AG04450 (cell line): ENCODE results near the gene SRRT. TPM values are rescaled to one million over a fixed set of nuclear protein-coding genes. Genes with fewer than 3 reads are reported as not detected.

Experiments used
- CTCF ChIA-PET: fragments of 300-600, 350-600 bp; formaldehyde crosslinking; extraction: SDS; loops from one replicate; lab custom pipeline; 2022; ENCODE audit warnings: antibody characterized with exemption, inconsistent platforms; lab: Charles Lee
- POLR2A ChIA-PET: fragments of 350-600 bp; formaldehyde crosslinking; extraction: SDS; loops from one replicate; lab custom pipeline; 2021; ENCODE audit warnings: antibody characterized with exemption, inconsistent platforms; lab: Yijun Ruan, JAX
- DNase-seq: peaks from one replicate; pipeline ENCODE4 v3.0.0-alpha.2; 2011; ENCODE audit warnings: low read depth, low spot score
- H3K27ac ChIP-seq: one replicate; pipeline ENCODE4 v1.5.1; 2012; ENCODE audit warnings: low read depth, low read length, control low read depth
- H3K27me3 ChIP-seq: one replicate; pipeline ENCODE4 v1.6.0; 2012; ENCODE audit warnings: low read length; ENCODE audit not compliant: control insufficient read depth, insufficient read depth
- H3K4me3 ChIP-seq: 2 replicates; pipeline ENCODE4 v1.5.1; 2011; ENCODE audit warnings: mild to moderate bottlenecking, low read depth, low read length, control low read depth
- H3K9me3 ChIP-seq: 2 replicates; pipeline ENCODE4 v1.5.1; 2012; ENCODE audit warnings: low read length; ENCODE audit not compliant: control insufficient read depth, insufficient read depth
- CTCF ChIP-seq: IDR thresholded peaks from 2 replicates; pipeline ENCODE4 v1.5.1; 2011; ENCODE audit warnings: low read depth, low read length, control low read depth, inconsistent platforms
- polyA minus RNA-seq: library from RNA; depleted of rRNA, polyadenylated mRNA; stranded (reverse); fragments of >200 nt; gene quantifications from 2 replicates; pipeline ENCODE4 v1.2.3, GENCODE V29; 2011; rRNA and poly(A)+ RNA removed
- polyA plus RNA-seq: library from polyadenylated mRNA; depleted of rRNA; stranded (reverse); fragments of >200 nt; gene quantifications from 2 replicates; pipeline ENCODE4 v1.2.3, GENCODE V29; 2011; rRNA removed

The SRRT gene
- polyA plus RNA-seq (42.4 and 51.8 TPM in 2 replicates), polyA minus RNA-seq (56.1 and 67.0 TPM in 2 replicates)

DNA sequence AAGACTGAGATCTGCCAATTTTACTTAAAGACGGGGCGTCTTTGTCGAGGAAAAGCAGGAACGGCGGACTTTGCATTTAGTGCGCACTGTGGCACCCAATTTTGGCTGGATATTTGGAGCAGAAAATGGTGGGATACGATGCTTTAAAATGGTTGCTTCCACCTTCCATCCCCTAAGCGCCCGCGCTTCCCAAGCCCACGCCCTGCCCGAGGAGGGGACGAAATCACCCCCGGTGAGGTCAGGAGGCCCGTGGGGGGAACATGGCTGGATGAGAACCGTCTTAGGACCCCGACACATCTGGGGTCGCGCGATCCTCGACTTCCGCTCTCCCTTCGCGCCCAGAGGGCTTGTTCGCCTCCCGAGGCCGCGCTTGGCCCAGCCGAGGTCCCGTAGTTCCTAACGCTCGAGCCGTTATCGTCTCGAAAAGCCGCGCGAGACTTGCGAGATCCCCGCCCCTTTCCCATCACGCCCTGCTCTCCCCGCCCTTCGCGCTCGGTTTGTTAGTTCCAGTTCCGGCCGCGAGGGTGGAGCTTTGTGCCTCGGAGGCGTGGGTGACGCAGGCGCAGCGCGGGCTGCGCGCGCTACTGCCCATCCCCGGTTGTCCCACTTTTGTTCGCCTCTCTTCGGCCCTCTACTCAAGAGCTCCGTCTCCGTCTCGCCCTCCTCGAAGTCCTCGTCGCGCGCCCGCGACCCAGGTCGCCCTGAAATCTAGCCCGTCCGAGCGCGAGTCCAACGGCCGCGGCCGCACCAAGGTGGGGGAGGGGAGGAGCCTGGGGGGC, at the start of gene SRRT:
Gene SRRT, plus strand, starts transcription at position 527 of the 779 bp plus-strand sequence. CDS start 488 bp downstream, outside the sequence.
- POLR2A ChIA-PET, result interaction anchor here (0.5 to 4.3 kb wide), 19 partner anchors 8 to 446 kb away, joined by 3 to 71 read pairs (median 3); partner anchors contain the start of genes EPHB4, PLOD3, POP7 and SLC12A9
- CTCF ChIA-PET, result interaction anchor here (0.6 to 1.4 kb wide), 6 partner anchors 12 to 406 kb away, joined by 3 to 5 read pairs (median 3); no protein-coding TSS in a partner anchor
- peak within 1 kb of the TSS; percentile 93 for H3K4me3 ChIP-seq
- H3K27me3 ChIP-seq, result no peaks in the 10 kb centered on the region
- H3K27ac ChIP-seq, result peak within 1 kb of the TSS; percentile 86
- peak; percentile 95 for DNase-seq
- TF ChIP-seq CTCF, result peak; percentile 31; the same call in 1 of the 2 replicates
- H3K9me3 ChIP-seq, result no peaks in the 10 kb centered on the region; the same call in 1 of the 2 replicates

DNA sequence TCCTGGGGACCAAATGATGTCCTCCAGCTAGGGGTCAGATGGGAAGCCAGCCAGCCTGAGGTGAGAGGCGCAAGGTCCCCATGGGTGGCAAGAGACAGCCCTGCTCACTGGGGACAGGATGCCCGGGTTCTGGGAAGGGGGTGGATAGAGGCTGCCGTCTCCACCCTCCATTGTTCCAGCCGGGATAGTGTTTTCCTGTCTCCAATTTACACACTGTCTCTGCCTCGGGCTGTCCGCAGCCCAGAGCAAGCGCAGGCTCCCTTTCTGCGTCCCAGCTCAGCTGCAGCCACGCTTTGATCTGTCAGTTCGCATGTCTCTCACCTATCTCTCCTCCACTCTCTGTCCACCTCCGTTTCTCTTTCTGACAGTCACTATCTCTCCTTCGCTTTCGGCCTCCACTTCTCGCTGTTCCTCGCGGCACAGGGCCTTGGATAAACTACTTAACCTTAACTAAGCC, 49.7 kb upstream of the SRRT start:
- H3K27me3 ChIP-seq, result no peaks in the 10 kb centered on the region
- DNase-seq, result no peak
- H3K9me3 ChIP-seq, result no peaks in the 10 kb centered on the region
- ChIA-PET CTCF (interaction anchor here (0.8 to 1.0 kb wide), 2 partner anchors 24 to 120 kb away, joined by 3 to 8 read pairs; partner anchors contain the start of gene POP7), POLR2A (no interaction called here)
- peak overlapping the region; percentile 78 for H3K4me3 ChIP-seq
- no peak for TF ChIP-seq CTCF
- no peak overlapping the region for H3K27ac ChIP-seq

DNA sequence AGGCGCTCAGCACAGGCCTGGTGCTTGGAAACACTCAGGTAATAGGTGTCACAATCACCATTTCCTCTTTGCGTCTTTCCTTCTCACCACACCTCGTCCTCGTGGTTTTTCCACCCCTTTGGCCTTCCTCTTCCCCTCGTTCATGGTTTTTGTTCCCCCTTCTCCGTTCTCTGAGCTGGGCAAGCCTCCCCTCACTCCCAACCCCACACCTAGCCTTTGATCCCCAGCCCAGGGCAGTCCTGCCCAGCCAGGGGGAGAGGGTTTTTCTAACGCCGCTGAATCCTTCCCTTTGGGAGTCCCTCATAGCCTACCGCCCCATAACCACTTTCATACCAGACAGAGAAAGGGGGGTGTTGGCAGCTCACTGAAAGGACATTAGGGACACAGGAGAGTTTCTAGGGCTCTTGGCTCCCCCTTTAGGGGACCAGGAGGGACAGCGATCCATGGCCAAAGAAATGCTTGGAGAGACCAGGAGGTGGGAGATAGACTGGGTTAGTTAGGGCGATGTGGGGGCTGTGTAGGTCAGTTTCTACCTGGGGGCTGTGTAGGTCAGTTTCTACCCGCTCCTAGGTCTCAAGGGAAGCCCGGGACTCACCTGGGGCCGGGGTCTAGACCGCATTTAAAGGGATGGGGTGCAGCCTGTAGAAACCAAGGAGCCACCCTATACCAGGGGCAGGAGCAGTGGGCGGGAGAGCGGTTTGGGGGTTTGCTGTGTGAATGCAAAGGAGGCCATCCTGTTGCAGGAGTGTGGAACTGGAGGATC, 49.0 kb upstream of the SRRT start:
- H3K9me3 ChIP-seq, result no peaks in the 10 kb centered on the region
- peak overlapping the region; percentile 78 for H3K4me3 ChIP-seq
- no peak overlapping the region for H3K27ac ChIP-seq
- TF ChIP-seq CTCF, result peak; percentile 49
- ChIA-PET CTCF (interaction anchor here (0.8 to 1.0 kb wide), 2 partner anchors 25 to 121 kb away, joined by 3 to 8 read pairs; partner anchors contain the start of gene POP7), POLR2A (no interaction called here)
- no peak for DNase-seq
- no peaks in the 10 kb centered on the region for H3K27me3 ChIP-seq

GRCh38 chr7:100826514-100827329, 48.2 kb upstream of the SRRT start:
- no peak for TF ChIP-seq CTCF
- ChIA-PET POLR2A (interaction anchor here (0.6 to 2.7 kb wide), 7 partner anchors 23 to 134 kb away, joined by 3 to 12 read pairs (median 6); partner anchors contain the start of genes POP7, SLC12A9, SRRT and UFSP1), CTCF (interaction anchor here (0.6 to 2.8 kb wide), 14 partner anchors 11 to 295 kb away, joined by 3 to 21 read pairs (median 5); partner anchors contain the start of genes POP7 and SLC12A9)
- peak overlapping the region; percentile 78 for H3K4me3 ChIP-seq
- DNase-seq, result no peak
- H3K27ac ChIP-seq, result no peak overlapping the region
- no peaks in the 10 kb centered on the region for H3K27me3 ChIP-seq
- no peaks in the 10 kb centered on the region for H3K9me3 ChIP-seq
